OCI-LY1 (cell line): ENCODE data around the gene IRF7.

Experiments
- EZH2 ChIP-seq: fragments of 200-600 bp; sonication (generic), shearing (Covaris generic); IDR thresholded peaks from 2 replicates; pipeline ENCODE4 v1.8.0; 2017; ENCODE audit warnings: borderline replicate concordance, mixed run types, mild to moderate bottlenecking, antibody characterized with exemption, low read length, moderate library complexity, mixed read lengths
- TF ChIP-seq, protein P1 (sequence below): fragments of 200-600 bp; sonication (generic), shearing (Covaris generic); IDR thresholded peaks from 2 replicates; pipeline ENCODE4 v1.5.1; 2017; ENCODE audit warnings: mild to moderate bottlenecking, antibody characterized with exemption, low read length, moderate library complexity, mixed read lengths

- TF ChIP-seq, protein P1, sequence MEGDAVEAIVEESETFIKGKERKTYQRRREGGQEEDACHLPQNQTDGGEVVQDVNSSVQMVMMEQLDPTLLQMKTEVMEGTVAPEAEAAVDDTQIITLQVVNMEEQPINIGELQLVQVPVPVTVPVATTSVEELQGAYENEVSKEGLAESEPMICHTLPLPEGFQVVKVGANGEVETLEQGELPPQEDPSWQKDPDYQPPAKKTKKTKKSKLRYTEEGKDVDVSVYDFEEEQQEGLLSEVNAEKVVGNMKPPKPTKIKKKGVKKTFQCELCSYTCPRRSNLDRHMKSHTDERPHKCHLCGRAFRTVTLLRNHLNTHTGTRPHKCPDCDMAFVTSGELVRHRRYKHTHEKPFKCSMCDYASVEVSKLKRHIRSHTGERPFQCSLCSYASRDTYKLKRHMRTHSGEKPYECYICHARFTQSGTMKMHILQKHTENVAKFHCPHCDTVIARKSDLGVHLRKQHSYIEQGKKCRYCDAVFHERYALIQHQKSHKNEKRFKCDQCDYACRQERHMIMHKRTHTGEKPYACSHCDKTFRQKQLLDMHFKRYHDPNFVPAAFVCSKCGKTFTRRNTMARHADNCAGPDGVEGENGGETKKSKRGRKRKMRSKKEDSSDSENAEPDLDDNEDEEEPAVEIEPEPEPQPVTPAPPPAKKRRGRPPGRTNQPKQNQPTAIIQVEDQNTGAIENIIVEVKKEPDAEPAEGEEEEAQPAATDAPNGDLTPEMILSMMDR = no peak
- TF ChIP-seq EZH2 = no peak
These were observed 40.7 kb upstream of the IRF7 start for GRCh38 chr11:656426-656825.
